Lower lobe of right lung (tissue), 2 donors: ENCODE data around the gene OXSR1. TPM values are rescaled to one million over a fixed set of nuclear protein-coding genes. Genes with fewer than 3 reads are reported as not detected.
A peak's percentile ranks its signal among the peaks of the same experiment; 100 is the strongest.

Experiments used
- ATAC-seq, 2 donors: fragments of 200-7000 bp; cut with Tn5 transposase; one replicate each; pipeline ENCODE4 v1.9.1; 2020 to 2022; ENCODE audit warnings: mild to moderate bottlenecking in 2 of 2, moderate library complexity in 2 of 2
- DNase-seq: peaks from one replicate; pipeline ENCODE4 v3.0.0-alpha.2; 2020
- H3K27ac ChIP-seq: fragments of 200-600 bp; one replicate; pipeline ENCODE4 v1.8.0; 2022
- H3K27me3 ChIP-seq: fragments of 200-600 bp; one replicate; pipeline ENCODE4 v1.8.0; 2022; ENCODE audit warnings: low read depth
- H3K36me3 ChIP-seq: fragments of 200-600 bp; one replicate; pipeline ENCODE4 v1.8.0; 2022; ENCODE audit warnings: mild to moderate bottlenecking
- H3K4me1 ChIP-seq: fragments of 200-600 bp; one replicate; pipeline ENCODE4 v1.8.0; 2022
- H3K4me3 ChIP-seq: fragments of 200-600 bp; one replicate; pipeline ENCODE4 v1.8.0; 2022; ENCODE audit warnings: mild to moderate bottlenecking
- H3K9me3 ChIP-seq: fragments of 200-600 bp; one replicate; pipeline ENCODE4 v1.8.0; 2022
- CTCF ChIP-seq: fragments of 200-600 bp; IDR thresholded peaks from one replicate; pipeline ENCODE4 v1.8.0; 2022; ENCODE audit warnings: antibody characterized with exemption, mild to moderate bottlenecking
- intact Hi-C: fragments of 100-400 bp; cut with DNase I; formaldehyde crosslinking; loops from one replicate; pipeline ENCODE4 v1.11.0; 2022
- total RNA-seq: library from RNA; stranded (reverse); fragmentation: NEBNext Ultra II Directional; extraction: Animal tissue kit (Norgen Biotek cat#: 25700); gene quantifications from one replicate; pipeline ENCODE4 v1.2.1, GENCODE V29; 2021
- donor health status: DM: no; HTN: yes; CAD: no; lungs with severe emphysema.

Gene OXSR1
- total RNA-seq, 1 donor from 2014 or later = 29.2 TPM

GRCh38 chr3:38121451-38121831, 43.9 kb upstream of the OXSR1 start:
- peaks cover 80% of the 10 kb centered on the region for H3K36me3 ChIP-seq
- DNase-seq = peak; percentile 42
- intact Hi-C loops = no loop called here

GRCh38 chr3:38121832-38122461, 43.4 kb upstream of the OXSR1 start:
- peaks cover 85% of the 10 kb centered on the region for H3K36me3 ChIP-seq
- DNase-seq = peak; percentile 36
- no peaks in the 10 kb centered on the region for H3K27me3 ChIP-seq
- no peak overlapping the region for H3K27ac ChIP-seq
- H3K4me1 ChIP-seq = peaks cover 8% of the 10 kb centered on the region
- no peak for ATAC-seq
- H3K4me3 ChIP-seq = no peak overlapping the region
- intact Hi-C loops = no loop called here
- no peaks in the 10 kb centered on the region for H3K9me3 ChIP-seq
- TF ChIP-seq CTCF = no peak

More at GRCh38 chr3:38121451-38121831, 43.9 kb upstream of the OXSR1 start:
- peaks cover 5% of the 10 kb centered on the region for H3K4me1 ChIP-seq
- TF ChIP-seq CTCF = no peak
- no peak overlapping the region for H3K4me3 ChIP-seq
- ATAC-seq = no peak
- no peaks in the 10 kb centered on the region for H3K9me3 ChIP-seq
- H3K27ac ChIP-seq = no peak overlapping the region
- no peaks in the 10 kb centered on the region for H3K27me3 ChIP-seq

- Histone ChIP-seq H3K4me3 (no peak overlapping the region), H3K4me1 (peaks cover 13% of the 10 kb centered on the region), H3K27me3 (no peaks in the 10 kb centered on the region), H3K9me3 (no peaks in the 10 kb centered on the region), H3K27ac (no peak overlapping the region), H3K36me3 (peaks cover 93% of the 10 kb centered on the region)
- no peak for TF ChIP-seq CTCF
- ATAC-seq = no peak
- intact Hi-C loops = no loop called here
- DNase-seq = no peak
Measured at GRCh38 chr3:38122712-38123290, 42.5 kb upstream of the OXSR1 start.

- H3K4me3 ChIP-seq = no peak overlapping the region
- H3K27ac ChIP-seq = no peak overlapping the region
- TF ChIP-seq CTCF = no peak
- peaks cover 25% of the 10 kb centered on the region for H3K4me1 ChIP-seq
- DNase-seq = no peak
- no peaks in the 10 kb centered on the region for H3K9me3 ChIP-seq
- no peak for ATAC-seq
- H3K27me3 ChIP-seq = no peaks in the 10 kb centered on the region
- peaks cover 100% of the 10 kb centered on the region for H3K36me3 ChIP-seq
- intact Hi-C loops = no loop called here
Measured at GRCh38 chr3:38124324-38125122, 40.8 kb upstream of the OXSR1 start.

- H3K27me3 ChIP-seq = no peaks in the 10 kb centered on the region
- ATAC-seq = no peak
Measured at GRCh38 chr3:38125305-38126120, 39.8 kb upstream of the OXSR1 start.

More at GRCh38 chr3:38125305-38126120, 39.8 kb upstream of the OXSR1 start:
- H3K27ac ChIP-seq = no peak overlapping the region
- no peaks in the 10 kb centered on the region for H3K9me3 ChIP-seq
- H3K4me1 ChIP-seq = peaks cover 32% of the 10 kb centered on the region
- peaks cover 100% of the 10 kb centered on the region for H3K36me3 ChIP-seq
- intact Hi-C loops = no loop called here
- no peak for DNase-seq
- H3K4me3 ChIP-seq = no peak overlapping the region
- no peak for TF ChIP-seq CTCF
